Osteocyte (in vitro differentiated cells): ENCODE results near the gene BCL2L11. TPM values are rescaled to one million over a fixed set of nuclear protein-coding genes. Genes with fewer than 3 reads are reported as not detected.
A peak's percentile ranks its signal among the peaks of the same experiment; 100 is the strongest.

Experiments
- DNase-seq: peaks from one replicate; pipeline ENCODE4 v3.0.0; 2021; ENCODE audit warnings: mixed read lengths; ENCODE audit not compliant: unreplicated experiment; ENCODE audit errors: extremely low spot score
- H3K27ac Mint-ChIP-seq: one replicate; pipeline ENCODE4 v1.8.0; 2021; ENCODE audit warnings: mild to moderate bottlenecking, mixed read lengths; ENCODE audit not compliant: unreplicated experiment
- H3K27me3 Mint-ChIP-seq: one replicate; pipeline ENCODE4 v1.8.0; 2021; ENCODE audit warnings: mixed read lengths; ENCODE audit not compliant: unreplicated experiment
- H3K36me3 Mint-ChIP-seq: one replicate; pipeline ENCODE4 v1.8.0; 2021; ENCODE audit warnings: mixed read lengths; ENCODE audit not compliant: unreplicated experiment
- H3K4me1 Mint-ChIP-seq: one replicate; pipeline ENCODE4 v1.8.0; 2021; ENCODE audit warnings: mixed read lengths; ENCODE audit not compliant: unreplicated experiment
- H3K4me3 Mint-ChIP-seq: one replicate; pipeline ENCODE4 v1.8.0; 2021; ENCODE audit warnings: mild to moderate bottlenecking, moderate library complexity, mixed read lengths; ENCODE audit not compliant: unreplicated experiment
- H3K9me3 Mint-ChIP-seq: one replicate; pipeline ENCODE4 v1.8.0; 2021; ENCODE audit warnings: mixed read lengths; ENCODE audit not compliant: unreplicated experiment
- CTCF ChIP-seq: fragments of 200-600 bp; sonication (generic); IDR thresholded peaks from 2 replicates; pipeline ENCODE4 v1.5.0; 2021; ENCODE audit warnings: antibody characterized with exemption, mild to moderate bottlenecking, moderate library complexity
- total RNA-seq: library from RNA; stranded (reverse); gene quantifications from 2 replicates; pipeline ENCODE4 v1.2.1, GENCODE V29; 2021

BCL2L11 gene
- total RNA-seq, 1 donor from 2014 or later = 38.9 TPM

DNA sequence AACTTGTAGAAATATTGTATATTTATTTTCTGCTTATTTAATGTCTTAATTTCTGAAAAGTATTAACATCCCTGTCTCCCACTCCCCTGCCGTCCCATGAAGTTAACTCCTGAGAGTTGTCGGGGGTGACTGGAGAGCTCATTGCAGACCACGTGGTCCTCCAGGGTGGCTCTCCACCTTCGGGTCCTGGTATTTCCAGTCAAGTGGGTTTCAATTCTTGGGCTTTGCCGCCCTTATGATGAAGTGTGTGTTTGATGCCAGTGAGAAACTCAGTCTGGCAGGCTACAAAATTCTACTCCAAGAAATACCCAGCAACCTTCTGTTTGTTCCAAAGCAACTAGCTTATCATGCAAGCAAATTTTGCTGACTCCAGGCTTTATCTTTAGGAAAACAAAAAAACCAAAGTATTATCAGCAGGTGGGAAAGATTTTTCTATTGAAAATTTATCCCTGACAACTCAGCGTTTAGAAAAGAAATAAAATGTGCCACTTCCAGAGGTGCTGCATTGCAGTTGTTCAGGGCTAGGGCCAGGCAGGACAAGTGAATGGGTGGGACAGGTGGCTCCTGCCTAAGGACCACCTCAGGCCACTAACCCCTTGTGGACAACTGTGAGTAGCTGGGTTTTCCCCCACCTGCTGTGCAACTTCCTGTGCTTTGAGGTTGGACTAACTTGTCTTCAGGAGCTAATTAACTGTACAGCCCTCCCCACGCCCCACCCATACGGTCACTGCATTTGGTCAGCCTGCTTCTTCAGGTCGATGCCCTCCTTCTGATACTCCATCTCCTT lies 46.6 kb downstream of the BCL2L11 start:
- peak; percentile 68 for DNase-seq
- Mint-ChIP-seq H3K4me3 (no peak overlapping the region), H3K9me3 (no peaks in the 10 kb centered on the region), H3K36me3 (peaks cover 27% of the 10 kb centered on the region), H3K27me3 (no peaks in the 10 kb centered on the region), H3K27ac (no peak overlapping the region), H3K4me1 (peaks cover 30% of the 10 kb centered on the region)
- no peak for TF ChIP-seq CTCF

- no peaks in the 10 kb centered on the region for H3K27me3 Mint-ChIP-seq
- H3K4me3 Mint-ChIP-seq = no peak overlapping the region
- peaks cover 24% of the 10 kb centered on the region for H3K36me3 Mint-ChIP-seq
- no peak for DNase-seq
- no peak overlapping the region for H3K27ac Mint-ChIP-seq
- H3K4me1 Mint-ChIP-seq = peaks cover 27% of the 10 kb centered on the region
- H3K9me3 Mint-ChIP-seq = no peaks in the 10 kb centered on the region
- no peak for TF ChIP-seq CTCF
These were observed 47.1 kb downstream of the BCL2L11 start for GRCh38 chr2:111167863-111168162.

DNA sequence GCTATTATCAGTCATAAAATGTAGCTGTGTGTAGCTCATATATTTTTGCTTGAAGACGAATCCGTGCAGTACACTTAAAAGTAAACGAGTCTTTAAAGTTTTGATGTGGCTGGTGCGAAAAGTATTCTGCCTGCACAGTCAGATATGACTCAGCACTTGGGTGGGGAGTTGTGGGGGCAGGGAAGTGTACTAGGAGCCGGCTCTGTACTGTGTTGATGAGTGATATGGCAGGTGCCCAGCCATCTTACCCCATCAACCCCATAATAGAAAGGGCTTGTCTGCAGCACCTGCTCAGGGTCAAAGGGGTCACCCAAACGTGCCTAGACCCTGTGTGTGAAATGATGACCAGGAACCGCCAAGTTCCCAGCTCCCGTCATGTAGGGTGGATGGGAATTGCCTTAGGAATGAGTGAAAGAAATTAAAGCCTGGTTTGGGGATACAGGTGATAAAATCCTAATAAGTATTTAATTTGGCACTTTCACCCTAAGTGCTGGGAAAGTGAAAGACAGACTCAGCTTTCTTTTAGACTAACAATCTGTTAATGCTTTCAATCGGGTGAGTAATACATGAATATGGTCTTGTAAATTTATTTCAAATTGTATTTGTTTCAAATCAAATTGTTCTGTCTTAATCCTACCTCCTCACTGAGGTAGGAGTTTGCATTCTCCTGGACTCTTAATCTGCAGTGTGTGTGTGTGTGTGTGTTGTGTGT lies 48.0 kb downstream of the BCL2L11 start:
- H3K4me3 Mint-ChIP-seq = no peak overlapping the region
- no peak for TF ChIP-seq CTCF
- H3K9me3 Mint-ChIP-seq = no peaks in the 10 kb centered on the region
- DNase-seq = peak; percentile 57
- no peak overlapping the region for H3K27ac Mint-ChIP-seq
- peaks cover 25% of the 10 kb centered on the region for H3K4me1 Mint-ChIP-seq
- peaks cover 21% of the 10 kb centered on the region for H3K36me3 Mint-ChIP-seq
- H3K27me3 Mint-ChIP-seq = no peaks in the 10 kb centered on the region

DNA sequence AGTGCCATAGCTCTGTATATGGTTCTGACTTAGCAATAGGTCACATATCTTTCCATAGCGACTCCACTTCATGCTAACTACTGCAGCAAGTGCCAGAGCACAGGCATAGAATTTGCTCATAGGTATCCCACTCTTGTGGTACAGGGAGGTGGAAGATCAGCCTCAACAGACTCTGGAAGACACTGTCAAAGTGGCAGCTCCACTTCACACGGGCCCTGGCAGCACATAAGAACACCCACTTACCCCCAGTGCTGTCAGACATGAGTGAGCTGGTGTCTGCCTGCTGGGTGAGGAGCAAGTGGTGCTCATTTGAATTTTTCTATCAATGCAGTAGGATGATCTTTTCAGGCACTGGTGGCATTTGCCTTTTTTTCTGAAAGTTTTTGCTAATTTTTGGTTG lies 48.6 kb downstream of the BCL2L11 start:
- no peak overlapping the region for H3K27ac Mint-ChIP-seq
- peak; percentile 42 for DNase-seq

More for the DNA sequence above, 48.6 kb downstream of the BCL2L11 start:
- Mint-ChIP-seq H3K36me3 (peaks cover 18% of the 10 kb centered on the region), H3K4me1 (peaks cover 22% of the 10 kb centered on the region), H3K9me3 (no peaks in the 10 kb centered on the region), H3K4me3 (no peak overlapping the region), H3K27me3 (no peaks in the 10 kb centered on the region)
- TF ChIP-seq CTCF = no peak
